Keratinocyte (primary cell): ENCODE results near the gene PRODH2. TPM values are rescaled to one million over a fixed set of nuclear protein-coding genes. Genes with fewer than 3 reads are reported as not detected.

ENCODE experiments used
- DNase-seq: peaks from one replicate; pipeline ENCODE4 v3.0.0-alpha.2; 2011; ENCODE audit warnings: low read depth, missing footprints, low spot score
- FAIRE-seq: peaks from 2 replicates; lab custom pipeline; 2011; peaks lifted over from hg19 to GRCh38; lab: Jason Lieb, UNC
- H2AFZ ChIP-seq: 2 replicates; pipeline ENCODE4 v1.6.0; 2012; ENCODE audit warnings: low read length, control low read depth, inconsistent platforms; ENCODE audit not compliant: control insufficient read depth
- H3K27ac ChIP-seq: 2 replicates; pipeline ENCODE4 v1.5.1; 2011; ENCODE audit warnings: low read length; ENCODE audit not compliant: control insufficient read depth, insufficient read depth
- H3K27me3 ChIP-seq: 3 replicates; pipeline ENCODE4 v1.6.0; 2011; ENCODE audit warnings: low read length; ENCODE audit not compliant: control insufficient read depth, insufficient read depth; ENCODE audit errors: extremely low read depth
- H3K36me3 ChIP-seq, 2 experiments: 2 replicates in 1 of 2; 3 replicates in 1 of 2; pipeline ENCODE4 v1.5.1; 2011; ENCODE audit warnings: low read length in 2 of 2, mild to moderate bottlenecking in 1 of 2; ENCODE audit not compliant: control insufficient read depth in 2 of 2, insufficient read depth in 2 of 2; ENCODE audit errors: extremely low read depth in 1 of 2
- H3K4me1 ChIP-seq: 3 replicates; pipeline ENCODE4 v1.5.1; 2011; ENCODE audit warnings: low read length; ENCODE audit not compliant: control insufficient read depth, insufficient read depth; ENCODE audit errors: extremely low read depth
- H3K4me2 ChIP-seq: 3 replicates; pipeline ENCODE4 v1.6.0; 2011; ENCODE audit warnings: low read depth, low read length; ENCODE audit not compliant: control insufficient read depth, insufficient read depth; ENCODE audit errors: extremely low read depth
- H3K4me3 ChIP-seq, 3 experiments: fragments of 200-600 bp in 1 of 3; sonication (generic) in 1 of 3; 2 replicates in 2 of 3; 3 replicates in 1 of 3; pipeline ENCODE4 v1.5.1; 2011 to 2016; ENCODE audit warnings: low read length in 3 of 3, mild to moderate bottlenecking in 3 of 3, control low read depth in 2 of 3, inconsistent platforms in 1 of 3, low read depth in 1 of 3, mixed read lengths in 1 of 3, mixed run types in 1 of 3, moderate library complexity in 1 of 3; ENCODE audit not compliant: control insufficient read depth in 2 of 3, insufficient read depth in 2 of 3; ENCODE audit errors: extremely low read depth in 1 of 3
- H3K79me2 ChIP-seq: 2 replicates; pipeline ENCODE4 v1.6.0; 2012; ENCODE audit warnings: low read length; ENCODE audit not compliant: control insufficient read depth, insufficient read depth
- H3K9ac ChIP-seq: 3 replicates; pipeline ENCODE4 v1.6.0; 2011; ENCODE audit warnings: low read length; ENCODE audit not compliant: control insufficient read depth, insufficient read depth; ENCODE audit errors: extremely low read depth
- H3K9me1 ChIP-seq: 3 replicates; pipeline ENCODE4 v1.6.0; 2011; ENCODE audit warnings: low read length; ENCODE audit not compliant: control insufficient read depth, insufficient read depth; ENCODE audit errors: extremely low read depth
- H3K9me3 ChIP-seq: 2 replicates; pipeline ENCODE4 v1.5.1; 2012; ENCODE audit warnings: low read depth, low read length; ENCODE audit not compliant: control insufficient read depth
- H4K20me1 ChIP-seq: 3 replicates; pipeline ENCODE4 v1.6.0; 2011; ENCODE audit warnings: low read length; ENCODE audit not compliant: control insufficient read depth, insufficient read depth; ENCODE audit errors: extremely low read depth
- CTCF ChIP-seq, 3 experiments: IDR thresholded peaks in 1 of 3; conservative IDR thresholded peaks in 1 of 3; optimal IDR thresholded peaks in 1 of 3; 2 replicates in 2 of 3; 3 replicates in 1 of 3; pipeline versions ENCODE3 to v1.5.1; 2011; ENCODE audit warnings: low read length in 3 of 3, mild to moderate bottlenecking in 3 of 3, moderate library complexity in 2 of 3, control low read depth in 1 of 3, inconsistent platforms in 1 of 3; ENCODE audit not compliant: insufficient read depth in 2 of 3; ENCODE audit errors: extremely low read depth in 1 of 3
- EZH2 ChIP-seq: IDR thresholded peaks from one replicate; pipeline ENCODE4 v1.6.1; 2012; ENCODE audit warnings: inconsistent platforms, mild to moderate bottlenecking, low read length, moderate library complexity
- dilution Hi-C: fragments of 300-500 bp; cut with MboI; formaldehyde crosslinking; loops from one replicate; pipeline ENCODE4 v1.7.0; 2020; ENCODE audit warnings: low sequenced_read_pairs; ENCODE audit not compliant: extremely low pct_ligation_motif_present
- polyA plus RNA-seq, 5 experiments: library from polyadenylated mRNA; depleted of rRNA in 3 of 5; stranded (reverse) in 3 of 5; stranded (forward) in 1 of 5; unstranded in 1 of 5; fragments of >200 nt; gene quantifications; 1 replicate in 1 of 5; 2 replicates in 3 of 5; 3 replicates in 1 of 5; pipeline versions ENCODE4 v1.2.1 to v1.2.3, GENCODE V29; 2011 to 2012; ENCODE audit warnings: missing spikeins in 2 of 5, low read depth in 1 of 5, low replicate concordance in 1 of 5

PRODH2 gene
- polyA plus RNA-seq, 1 donor (not counting 4 experiments of a cell fraction or from before 2014, with no cell fraction given), result not detected

- Histone ChIP-seq H3K9ac (peak overlapping the region; percentile 52), H3K9me1 (no peaks in the 10 kb centered on the region), H3K9me3 (no peaks in the 10 kb centered on the region), H3K4me2 (peak overlapping the region; percentile 82), H3K4me3 (peak overlapping the region; percentile 53 to 92 (median 65)), H2AFZ (peak overlapping the region; percentile 15), H3K27ac (peak overlapping the region; percentile 43), H4K20me1 (no peaks in the 10 kb centered on the region), H3K79me2 (peaks cover 20% of the 10 kb centered on the region), H3K27me3 (no peaks in the 10 kb centered on the region), H3K4me1 (peaks cover 23% of the 10 kb centered on the region), H3K36me3 (peaks cover 17 to 20% of the 10 kb centered on the region in 2 experiments)
- DNase-seq, result no peak
- TF ChIP-seq EZH2 (no peak), CTCF (optimal IDR thresholded peaks at IDR 0.05 in 1 of 3, IDR thresholded peaks at IDR 0.05 in 1 of 3, conservative IDR thresholded peaks at IDR 0.05 in 1 of 3; ENCODE audit: extremely low read depth in 1 of 3, insufficient read depth in 2 of 3, low read length in 3 of 3) (no peak)
- no peak for FAIRE-seq
- dilution Hi-C loops, result no loop called here
These were observed 55.4 kb downstream of the PRODH2 start for GRCh38 chr19:35757231-35757748.

- Histone ChIP-seq H3K27me3 (no peaks in the 10 kb centered on the region), H3K27ac (peak within 1 kb of the TSS; percentile 43), H4K20me1 (no peaks in the 10 kb centered on the region), H3K9me3 (no peaks in the 10 kb centered on the region), H3K4me1 (peaks cover 23% of the 10 kb centered on the region), H3K36me3 (peaks cover 19 to 20% of the 10 kb centered on the region in 2 experiments), H3K9ac (peak within 1 kb of the TSS; percentile 52), H3K4me2 (peak within 1 kb of the TSS; percentile 82), H3K4me3 (peak within 1 kb of the TSS; percentile 65 to 95 (median 92)), H3K79me2 (peaks cover 20% of the 10 kb centered on the region), H3K9me1 (no peaks in the 10 kb centered on the region), H2AFZ (peak within 1 kb of the TSS; percentile 15)
- FAIRE-seq, result no peak
- dilution Hi-C loops, result no loop called here
- DNase-seq, result no peak
- TF ChIP-seq CTCF (optimal IDR thresholded peaks at IDR 0.05 in 1 of 3, IDR thresholded peaks at IDR 0.05 in 1 of 3, conservative IDR thresholded peaks at IDR 0.05 in 1 of 3; ENCODE audit: extremely low read depth in 1 of 3, insufficient read depth in 2 of 3, low read length in 3 of 3), result no peak
- TF ChIP-seq EZH2, result no peak
These were observed 56.0 kb downstream of the PRODH2 start, which contains the start of gene HSPB6 for GRCh38 chr19:35756377-35757230. Gene HSPB6 (minus strand): TSS chr19:35757029. CDS start chr19:35757008, 21 bp downstream.
